ENCODE data around the gene MVB12B. TPM values are rescaled to one million over a fixed set of nuclear protein-coding genes. Genes with fewer than 3 reads are reported as not detected.

MVB12B gene
- total and polyA plus RNA-seq, 8 donors, result 2.3 to 21.9 (median 6.4) TPM

- Histone ChIP-seq H3K4me3 (no peak overlapping the region), H3K36me3 (peaks cover 0 to 39% (median 24%) of the 10 kb centered on the region in 4 donors), H3K27me3 (no peaks in the 10 kb centered on the region), H3K4me1 (peaks cover 0 to 10% (median 4%) of the 10 kb centered on the region in 4 donors), H3K27ac (no peak overlapping the region), H3K9me3 (no peaks in the 10 kb centered on the region)
- TF ChIP-seq POLR2A (IDR thresholded peaks at IDR 0.05) (no peak), EP300 (IDR thresholded peaks at IDR 0.05) (no peak), CTCF (IDR thresholded peaks at IDR 0.05) (no peak), POLR2AphosphoS5 (IDR thresholded peaks at IDR 0.05) (no peak)
- intact Hi-C loops (cut with DNase I; ENCODE audit: low total_unique reads), result no loop called here
- no peak for DNase-seq
- WGBS, 5 donors, result 81 to 91% (median 88%) methylated on average over 3 of the region's 3 CpGs
These were observed 86.3 kb downstream of the MVB12B start for GRCh38 chr9:126412905-126413304.

- Histone ChIP-seq H3K4me3 (no peak overlapping the region), H3K27ac (no peak overlapping the region), H3K4me1 (peaks cover 0 to 10% (median 4%) of the 10 kb centered on the region in 4 donors), H3K27me3 (no peaks in the 10 kb centered on the region), H3K9me3 (no peaks in the 10 kb centered on the region), H3K36me3 (peaks cover 0 to 32% (median 19%) of the 10 kb centered on the region in 4 donors)
- 83 to 94% (median 91%) methylated on average over 7 of the region's 7 CpGs for WGBS, 5 donors
- no peak for DNase-seq
- no peak for TF ChIP-seq POLR2A (IDR thresholded peaks at IDR 0.05)
- TF ChIP-seq CTCF (IDR thresholded peaks at IDR 0.05), result no peak
- no peak for TF ChIP-seq EP300 (IDR thresholded peaks at IDR 0.05)
- TF ChIP-seq POLR2AphosphoS5 (IDR thresholded peaks at IDR 0.05), result no peak
- intact Hi-C loops (cut with DNase I; ENCODE audit: low total_unique reads), result no loop called here
These were observed 86.9 kb downstream of the MVB12B start for GRCh38 chr9:126413391-126414068.

GRCh38 chr9:126415741-126416370, 89.2 kb downstream of the MVB12B start:
- intact Hi-C loops (cut with DNase I; ENCODE audit: low total_unique reads), result no loop called here
- Histone ChIP-seq H3K36me3 (peaks cover 0 to 20% (median 9%) of the 10 kb centered on the region in 4 donors), H3K27me3 (no peaks in the 10 kb centered on the region), H3K4me1 (peaks cover 0 to 23% (median 8%) of the 10 kb centered on the region in 4 donors), H3K9me3 (no peaks in the 10 kb centered on the region), H3K4me3 (no peak overlapping the region), H3K27ac (no peak overlapping the region)
- 82 to 92% (median 84%) methylated on average over 16 of the region's 16 CpGs for WGBS, 5 donors
- DNase-seq, result no peak
- TF ChIP-seq CTCF (IDR thresholded peaks at IDR 0.05), result no peak
- no peak for TF ChIP-seq POLR2A (IDR thresholded peaks at IDR 0.05)
- TF ChIP-seq POLR2AphosphoS5 (IDR thresholded peaks at IDR 0.05), result no peak
- TF ChIP-seq EP300 (IDR thresholded peaks at IDR 0.05), result no peak

- Histone ChIP-seq H3K36me3 (peaks cover 0 to 26% (median 14%) of the 10 kb centered on the region in 4 donors), H3K4me1 (peaks cover 0 to 24% (median 11%) of the 10 kb centered on the region in 4 donors), H3K27ac (no peak overlapping the region), H3K9me3 (no peaks in the 10 kb centered on the region), H3K27me3 (no peaks in the 10 kb centered on the region), H3K4me3 (no peak overlapping the region)
- intact Hi-C loops (cut with DNase I; ENCODE audit: low total_unique reads), result no loop called here
- TF ChIP-seq POLR2A (IDR thresholded peaks at IDR 0.05), result no peak
- no peak for TF ChIP-seq CTCF (IDR thresholded peaks at IDR 0.05)
- no peak for TF ChIP-seq POLR2AphosphoS5 (IDR thresholded peaks at IDR 0.05)
- no peak for TF ChIP-seq EP300 (IDR thresholded peaks at IDR 0.05)
- DNase-seq, result no peak
These were observed 90.4 kb downstream of the MVB12B start for GRCh38 chr9:126417043-126417442.
